NOMO-1 treated with dmso at 0.1 percent for 144 hours (cell line): ENCODE measurements around the gene ASIC4.

Experiments used
- DNase-seq: peaks from one replicate; lab custom pipeline; 2025; ENCODE audit not compliant: unreplicated experiment; lab: John Stamatoyannopoulos, UW

ASIC4 gene

GRCh38 chr2:219531639-219532377, 17.5 kb downstream of the ASIC4 start:
- no peak for DNase-seq

- no peak for DNase-seq
These were observed 18.0 kb downstream of the ASIC4 start for GRCh38 chr2:219532378-219532649.

- no peak for DNase-seq
These were observed 19.8 kb downstream of the ASIC4 start for GRCh38 chr2:219533930-219534661.

- DNase-seq = no peak
These were observed 22.1 kb downstream of the ASIC4 start for GRCh38 chr2:219536425-219536824.

DNA sequence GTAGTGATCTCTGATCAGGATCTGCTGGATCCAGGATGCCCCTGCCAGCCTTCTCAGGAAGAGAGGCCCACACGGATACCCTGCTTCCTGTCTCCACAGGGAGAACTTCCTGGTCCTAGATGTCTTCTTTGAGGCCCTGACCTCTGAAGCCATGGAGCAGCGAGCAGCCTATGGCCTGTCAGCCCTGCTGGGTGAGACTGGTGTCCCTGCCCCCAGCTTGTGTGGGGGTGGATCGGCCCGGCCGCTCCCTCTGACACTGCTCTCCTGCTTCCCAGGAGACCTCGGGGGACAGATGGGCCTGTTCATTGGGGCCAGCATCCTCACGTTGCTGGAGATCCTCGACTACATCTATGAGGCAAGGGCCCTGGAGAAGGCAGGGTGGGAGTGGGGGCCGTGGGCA, 22.7 kb downstream of the ASIC4 start:
- no peak for DNase-seq

- no peak for DNase-seq
These were observed 23.6 kb downstream of the ASIC4 start for GRCh38 chr2:219537657-219538488.

- no peak for DNase-seq
These were observed 24.2 kb downstream of the ASIC4 start for GRCh38 chr2:219538504-219538951.

GRCh38 chr2:219538956-219539788, 24.9 kb downstream of the ASIC4 start:
- DNase-seq = no peak

DNA sequence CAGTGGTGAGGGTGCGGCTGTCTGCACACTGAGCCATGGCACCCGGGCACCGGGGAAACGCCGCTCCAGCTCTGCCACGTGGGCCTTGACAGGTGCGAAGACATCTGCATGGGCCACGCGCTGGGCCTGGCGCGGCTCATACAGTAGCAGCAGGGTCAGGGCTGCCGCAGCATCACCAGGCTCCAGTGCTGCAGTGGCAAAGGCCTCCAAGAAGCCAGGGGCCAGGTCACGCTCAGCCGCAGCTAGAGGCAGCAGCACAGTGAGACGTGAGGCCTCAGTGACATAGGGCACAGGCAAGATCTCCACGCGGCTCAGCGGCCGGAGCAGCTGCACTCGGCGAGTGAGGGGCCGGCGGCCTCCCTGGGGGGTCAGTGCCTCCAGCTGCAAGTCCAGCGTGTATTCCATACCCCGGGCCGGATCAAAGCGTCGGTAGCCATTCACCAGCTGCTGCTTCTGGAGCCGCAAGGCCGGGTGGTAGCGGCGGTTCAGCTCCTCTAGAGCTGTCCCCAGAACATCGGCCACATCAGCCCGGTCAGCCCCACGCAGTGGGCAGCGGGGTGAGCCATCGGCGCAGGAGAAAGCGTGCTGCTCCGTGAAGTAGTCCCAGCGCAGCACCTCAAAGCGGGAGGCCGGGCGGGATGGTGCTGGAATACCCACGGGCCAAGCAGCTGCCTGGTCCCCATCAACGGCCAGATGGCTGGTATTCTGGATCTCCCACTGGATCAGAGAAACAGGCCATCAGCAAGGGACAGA, 25.8 kb downstream of the ASIC4 start:
- no peak for DNase-seq

DNA sequence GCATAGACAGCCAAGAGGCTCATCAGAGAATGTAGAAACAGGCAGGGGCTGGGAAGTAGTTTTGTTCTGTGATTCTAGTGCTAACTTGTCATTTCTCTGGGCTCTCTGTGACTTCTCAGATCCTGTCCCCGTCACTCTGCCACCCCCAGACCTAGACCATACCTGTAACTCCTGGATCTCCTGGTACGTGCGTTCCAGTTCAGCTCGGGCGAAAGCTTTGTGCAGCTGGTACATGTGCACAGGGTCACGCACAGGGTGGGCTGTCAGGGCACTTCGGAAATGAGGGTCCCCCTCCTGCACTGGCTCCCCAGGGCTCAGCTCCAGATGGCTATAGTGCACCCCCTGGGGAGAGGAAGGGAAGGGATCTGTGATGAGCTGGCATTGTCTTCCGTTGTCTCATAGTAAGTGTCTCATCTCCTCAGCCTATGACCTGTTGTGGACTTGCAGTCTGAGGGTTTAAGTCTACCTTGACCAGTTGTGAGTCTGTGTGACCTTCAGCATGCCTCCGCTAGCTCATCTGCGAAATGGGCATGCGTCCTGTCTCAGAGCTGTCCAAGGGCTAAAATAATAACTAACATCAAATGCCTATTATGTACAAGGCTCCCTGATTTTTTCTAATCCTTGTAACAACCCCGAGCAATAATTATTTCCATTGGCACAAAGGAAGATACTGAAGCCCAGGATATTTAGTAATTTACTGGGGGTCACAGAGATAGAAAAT, 26.7 kb downstream of the ASIC4 start:
- no peak for DNase-seq

DNA sequence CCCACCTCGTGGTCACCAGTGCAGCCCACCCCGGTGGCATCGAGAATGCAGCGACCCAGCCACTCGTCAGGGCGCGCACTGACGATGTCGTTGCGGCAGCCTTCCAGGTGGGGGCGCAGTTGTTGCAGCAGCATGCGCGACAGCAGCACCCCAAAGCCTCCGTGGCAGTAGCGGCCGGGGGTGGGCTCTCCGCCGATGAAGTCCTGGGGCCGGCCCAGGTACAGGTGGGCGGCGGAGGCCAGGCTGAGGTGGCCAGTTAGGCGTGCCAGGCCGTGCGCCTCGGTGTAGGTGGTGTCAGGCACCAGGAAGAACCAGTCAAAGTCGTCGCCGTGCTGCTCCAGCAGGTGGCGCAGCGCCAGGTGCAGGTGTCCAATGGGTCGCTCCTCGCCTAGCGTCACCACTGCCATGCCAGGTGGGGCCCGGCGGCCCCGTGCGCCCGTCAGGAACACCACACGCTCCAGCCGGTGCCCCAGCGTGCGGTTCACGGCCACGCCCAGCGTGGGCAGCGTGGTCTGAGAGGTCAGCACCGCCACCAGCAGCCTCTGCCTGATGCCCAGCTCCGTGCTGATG, 27.4 kb downstream of the ASIC4 start:
- peak; percentile 61 for DNase-seq

DNA sequence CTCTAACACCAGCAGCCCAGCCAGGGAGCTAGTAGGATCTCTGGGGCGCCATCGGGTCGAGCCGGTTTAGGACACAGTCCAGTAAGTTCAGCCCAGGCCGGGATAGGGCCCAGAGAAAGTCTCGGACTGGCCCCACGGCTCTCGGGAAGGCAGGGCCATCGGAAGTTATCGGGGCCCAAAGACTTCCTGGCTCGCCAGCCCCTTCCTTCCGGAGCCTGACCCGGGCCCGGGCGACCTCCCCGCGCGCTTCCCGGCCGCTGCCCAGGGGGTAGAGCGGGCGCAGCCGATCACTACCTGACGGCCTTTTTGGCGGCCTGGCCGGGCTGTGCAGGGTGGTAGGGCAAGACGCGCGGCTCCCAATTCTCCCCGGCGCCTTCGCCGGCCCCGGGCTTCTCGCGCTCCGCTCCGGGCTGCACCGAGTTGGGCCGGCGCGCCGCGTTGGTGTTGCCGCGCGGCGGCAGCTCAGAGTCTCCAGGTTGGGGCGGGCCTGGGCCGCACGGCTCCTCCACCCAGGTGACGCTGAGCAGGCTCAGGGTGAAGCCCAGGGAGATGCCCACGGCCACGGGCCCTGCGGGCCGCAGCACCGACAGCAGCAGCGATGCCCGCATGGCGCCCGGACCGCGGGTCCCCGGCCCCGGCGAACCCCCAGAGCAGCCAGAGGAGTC, 28.8 kb downstream of the ASIC4 start:
- DNase-seq = no peak

- DNase-seq = peak; percentile 94
These were observed 29.5 kb downstream of the ASIC4 start, which contains the start of the genes CHPF and TMEM198 for GRCh38 chr2:219543596-219544358. TSS of gene CHPF (minus strand) at chr2:219543809. CDS start at chr2:219543538, 271 bp downstream. TSS of gene TMEM198 (plus strand) at chr2:219544028. CDS start at chr2:219544728, 700 bp downstream.

DNA sequence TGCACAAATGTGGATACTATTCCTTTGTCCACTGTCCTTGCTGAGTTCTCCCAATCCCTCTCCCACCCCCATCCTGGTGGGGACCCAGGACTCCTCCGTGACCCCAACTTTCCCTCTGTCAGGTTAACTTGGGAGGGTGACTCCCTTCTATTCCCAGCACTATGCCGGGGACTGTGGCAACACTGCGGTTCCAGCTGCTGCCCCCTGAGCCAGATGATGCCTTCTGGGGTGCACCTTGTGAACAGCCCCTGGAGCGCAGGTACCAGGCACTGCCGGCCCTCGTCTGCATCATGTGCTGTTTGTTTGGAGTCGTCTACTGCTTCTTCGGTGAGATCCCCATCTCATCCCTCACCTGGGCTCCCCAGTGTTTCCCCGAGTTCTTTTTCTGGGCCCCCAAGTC, 30.3 kb downstream of the ASIC4 start:
- no peak for DNase-seq

GRCh38 chr2:219545295-219545942, 31.1 kb downstream of the ASIC4 start:
- DNase-seq = no peak

GRCh38 chr2:219545943-219546352, 31.7 kb downstream of the ASIC4 start:
- no peak for DNase-seq

DNA sequence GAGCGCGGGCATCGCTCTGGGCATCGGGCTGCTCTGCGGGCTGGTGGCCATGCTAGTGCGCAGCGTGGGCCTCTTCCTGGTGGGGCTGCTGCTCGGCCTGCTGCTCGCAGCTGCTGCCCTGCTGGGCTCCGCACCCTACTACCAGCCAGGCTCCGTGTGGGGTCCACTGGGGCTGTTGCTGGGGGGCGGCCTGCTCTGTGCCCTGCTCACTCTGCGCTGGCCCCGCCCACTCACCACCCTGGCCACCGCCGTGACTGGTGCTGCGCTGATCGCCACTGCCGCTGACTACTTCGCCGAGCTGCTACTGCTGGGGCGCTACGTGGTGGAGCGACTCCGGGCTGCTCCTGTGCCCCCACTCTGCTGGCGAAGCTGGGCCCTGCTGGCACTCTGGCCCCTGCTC, 33.3 kb downstream of the ASIC4 start:
- DNase-seq = no peak
